ENCODE measurements around the gene MAP3K3.

- TF ChIP-seq, protein P1, sequence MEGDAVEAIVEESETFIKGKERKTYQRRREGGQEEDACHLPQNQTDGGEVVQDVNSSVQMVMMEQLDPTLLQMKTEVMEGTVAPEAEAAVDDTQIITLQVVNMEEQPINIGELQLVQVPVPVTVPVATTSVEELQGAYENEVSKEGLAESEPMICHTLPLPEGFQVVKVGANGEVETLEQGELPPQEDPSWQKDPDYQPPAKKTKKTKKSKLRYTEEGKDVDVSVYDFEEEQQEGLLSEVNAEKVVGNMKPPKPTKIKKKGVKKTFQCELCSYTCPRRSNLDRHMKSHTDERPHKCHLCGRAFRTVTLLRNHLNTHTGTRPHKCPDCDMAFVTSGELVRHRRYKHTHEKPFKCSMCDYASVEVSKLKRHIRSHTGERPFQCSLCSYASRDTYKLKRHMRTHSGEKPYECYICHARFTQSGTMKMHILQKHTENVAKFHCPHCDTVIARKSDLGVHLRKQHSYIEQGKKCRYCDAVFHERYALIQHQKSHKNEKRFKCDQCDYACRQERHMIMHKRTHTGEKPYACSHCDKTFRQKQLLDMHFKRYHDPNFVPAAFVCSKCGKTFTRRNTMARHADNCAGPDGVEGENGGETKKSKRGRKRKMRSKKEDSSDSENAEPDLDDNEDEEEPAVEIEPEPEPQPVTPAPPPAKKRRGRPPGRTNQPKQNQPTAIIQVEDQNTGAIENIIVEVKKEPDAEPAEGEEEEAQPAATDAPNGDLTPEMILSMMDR (IDR thresholded peaks at IDR 0.05), result no peak
- no peak for TF ChIP-seq POLR2A (IDR thresholded peaks at IDR 0.05)
Observed at GRCh38 chr17:63698381-63698885, 76.2 kb downstream of the MAP3K3 start.

Data from suprapubic skin (tissue), 3 donors.